Measurements from ENCODE around the gene ABCC9. TPM values are rescaled to one million over a fixed set of nuclear protein-coding genes. Genes with fewer than 3 reads are reported as not detected.

ABCC9 gene
- total RNA-seq, 1 experiment from 2014 or later, result not detected

- H3K4me2 ChIP-seq (ENCODE audit: insufficient read depth, insufficient read length, low read length), result no peak overlapping the region
- no peaks in the 10 kb centered on the region; a peak in 1 of 7 replicates for H3K36me3 Mint-ChIP-seq (ENCODE audit: insufficient read depth in 1 of 3, low read depth in 3 of 3)
- WGBS (ENCODE audit: extremely low coverage, insufficient read length, low lambda C conversion rate), result no CpG with 5 or more reads among the region's 7 CpGs
Measured at GRCh38 chr12:21788089-21788983, 152.9 kb downstream of the ABCC9 start.

More at GRCh38 chr12:21788089-21788983, 152.9 kb downstream of the ABCC9 start:
- Histone ChIP-seq H3K79me1 (ENCODE audit: insufficient read depth, low read depth, low read length, poor library complexity, severe bottlenecking) (no peaks in the 10 kb centered on the region), H2BK120ac (ENCODE audit: low read depth, low read length, poor library complexity, severe bottlenecking) (no peak overlapping the region), H3K4ac (ENCODE audit: low read depth, low read length) (no peak overlapping the region), H4K20me1 (ENCODE audit: control insufficient read depth, insufficient read depth, insufficient read length) (no peaks in the 10 kb centered on the region), H3K27ac (ENCODE audit: insufficient read length, low read depth, low read length) (no peak overlapping the region), H2BK5ac (ENCODE audit: insufficient read length, low read length) (no peak overlapping the region), H3T11ph (ENCODE audit: low read length) (no peak overlapping the region), H2BK20ac (ENCODE audit: low read depth, low read length, poor library complexity, severe bottlenecking) (no peak overlapping the region), H3K4me1 (ENCODE audit: insufficient read depth, low read length) (no peaks in the 10 kb centered on the region), H3K23ac (ENCODE audit: insufficient read length, low read depth, low read length) (no peak overlapping the region), H4K91ac (ENCODE audit: insufficient read length, low read depth, low read length) (no peak overlapping the region), H2BK15ac (ENCODE audit: low read depth, low read length) (no peak overlapping the region), H3K56ac (ENCODE audit: insufficient read length, low read depth, low read length) (no peak overlapping the region), H3K27me3 (ENCODE audit: insufficient read depth, low read length) (no peaks in the 10 kb centered on the region), H2AK5ac (ENCODE audit: insufficient read length, low read length) (no peak overlapping the region), H4K8ac (replicated peaks; ENCODE audit: insufficient read length, low read depth, low read length) (no peak overlapping the region), H2AFZ (ENCODE audit: low read length) (no peak overlapping the region), H3K79me2 (ENCODE audit: insufficient read depth, low read length) (no peaks in the 10 kb centered on the region), H2BK12ac (ENCODE audit: insufficient read length, low read depth, low read length) (no peak overlapping the region), H4K5ac (ENCODE audit: insufficient read length, low read depth, low read length) (no peak overlapping the region), H3K9ac (ENCODE audit: extremely low read depth, insufficient read length, low read length) (no peak overlapping the region), H3K9me3 (ENCODE audit: control insufficient read depth, low read depth, low read length) (no peaks in the 10 kb centered on the region), H3K18ac (ENCODE audit: insufficient read length, low read depth, low read length) (no peak overlapping the region), H3K23me2 (ENCODE audit: insufficient read length, low read depth, low read length, poor library complexity, severe bottlenecking) (no peaks in the 10 kb centered on the region), H3K14ac (ENCODE audit: insufficient read depth, low read length) (no peak overlapping the region)
- H3K27me3 Mint-ChIP-seq (ENCODE audit: low read depth), result peaks cover 11% of the 10 kb centered on the region
- H3K27ac Mint-ChIP-seq, result no peak overlapping the region
- no peak for DNase-seq
- H3K9me3 Mint-ChIP-seq, result peaks cover 3% of the 10 kb centered on the region in 2 experiments; a peak in 3 of 5 replicates
- H3K4me3 Mint-ChIP-seq, result no peak overlapping the region
- no peak for TF ChIP-seq CTCF (conservative IDR thresholded peaks at IDR 0.05)
- H3K4me1 Mint-ChIP-seq, result no peaks in the 10 kb centered on the region

Data from H9 (cell line).